ENCODE data around the gene EPHB1. TPM values are rescaled to one million over a fixed set of nuclear protein-coding genes. Genes with fewer than 3 reads are reported as not detected.

The EPHB1 gene
- total RNA-seq, 2 donors from 2014 or later = 0.68 to 0.71 TPM

DNA sequence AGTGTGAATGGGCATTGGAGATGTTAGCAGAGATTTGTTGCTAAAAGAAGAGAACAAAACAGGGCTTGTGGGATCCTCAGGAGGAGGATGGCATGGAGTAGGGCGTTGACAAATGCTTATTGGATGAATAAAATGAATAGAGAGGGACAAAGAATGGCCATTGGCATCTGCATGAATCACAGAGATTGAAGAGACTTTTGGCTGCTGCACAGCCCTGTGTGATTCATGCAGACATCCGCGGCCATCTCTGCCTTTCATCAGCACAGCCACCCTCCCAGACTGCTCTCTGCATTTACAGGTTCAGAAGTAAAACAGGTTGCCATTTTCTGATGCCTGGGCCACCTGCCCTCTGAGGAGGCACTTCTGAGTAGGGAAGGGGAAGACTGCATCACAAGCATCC is 397.9 kb downstream of the EPHB1 start:
- H3K27ac ChIP-seq = no peak overlapping the region
- ATAC-seq (ENCODE audit: insufficient number of reproducible peaks, low FRiP score, low read depth) (no peak), DNase-seq (ENCODE audit: low spot score) (no peak)
- no peaks in the 10 kb centered on the region for H3K9me3 ChIP-seq
- no peak overlapping the region for H3K4me3 ChIP-seq
- TF ChIP-seq, protein P1, sequence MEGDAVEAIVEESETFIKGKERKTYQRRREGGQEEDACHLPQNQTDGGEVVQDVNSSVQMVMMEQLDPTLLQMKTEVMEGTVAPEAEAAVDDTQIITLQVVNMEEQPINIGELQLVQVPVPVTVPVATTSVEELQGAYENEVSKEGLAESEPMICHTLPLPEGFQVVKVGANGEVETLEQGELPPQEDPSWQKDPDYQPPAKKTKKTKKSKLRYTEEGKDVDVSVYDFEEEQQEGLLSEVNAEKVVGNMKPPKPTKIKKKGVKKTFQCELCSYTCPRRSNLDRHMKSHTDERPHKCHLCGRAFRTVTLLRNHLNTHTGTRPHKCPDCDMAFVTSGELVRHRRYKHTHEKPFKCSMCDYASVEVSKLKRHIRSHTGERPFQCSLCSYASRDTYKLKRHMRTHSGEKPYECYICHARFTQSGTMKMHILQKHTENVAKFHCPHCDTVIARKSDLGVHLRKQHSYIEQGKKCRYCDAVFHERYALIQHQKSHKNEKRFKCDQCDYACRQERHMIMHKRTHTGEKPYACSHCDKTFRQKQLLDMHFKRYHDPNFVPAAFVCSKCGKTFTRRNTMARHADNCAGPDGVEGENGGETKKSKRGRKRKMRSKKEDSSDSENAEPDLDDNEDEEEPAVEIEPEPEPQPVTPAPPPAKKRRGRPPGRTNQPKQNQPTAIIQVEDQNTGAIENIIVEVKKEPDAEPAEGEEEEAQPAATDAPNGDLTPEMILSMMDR (IDR thresholded peaks at IDR 0.05) = no peak
- H3K27me3 ChIP-seq (replicated peaks; ENCODE audit: insufficient read depth) = no peaks in the 10 kb centered on the region
- no peaks in the 10 kb centered on the region for H3K36me3 ChIP-seq
- no peaks in the 10 kb centered on the region for H3K4me1 ChIP-seq (ENCODE audit: control insufficient read depth in 1 of 2, low read depth in 2 of 2)

DNA sequence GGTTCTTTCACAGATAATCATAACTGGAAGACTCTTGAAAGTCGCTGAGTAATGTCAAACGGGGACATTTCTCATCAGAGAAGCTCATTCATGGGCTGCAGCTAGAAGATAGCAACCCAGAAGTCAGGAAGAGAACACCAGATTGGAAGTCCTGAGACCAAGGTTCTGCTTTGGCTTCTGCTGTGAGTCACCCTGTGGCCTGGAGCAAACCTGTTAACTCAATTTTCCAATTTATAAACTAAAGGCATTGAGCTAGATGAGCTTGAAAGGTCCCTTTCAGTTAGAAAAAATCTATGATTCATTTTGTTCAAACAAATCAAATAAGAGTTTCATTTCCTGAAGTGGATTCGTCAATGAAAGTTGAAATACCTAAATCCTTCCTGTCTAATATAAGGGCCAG is 402.2 kb downstream of the EPHB1 start:
- no peaks in the 10 kb centered on the region for H3K4me1 ChIP-seq (ENCODE audit: control insufficient read depth in 1 of 2, low read depth in 2 of 2)
- DNase-seq (ENCODE audit: low spot score) (no peak), ATAC-seq (ENCODE audit: insufficient number of reproducible peaks, low FRiP score, low read depth) (no peak)
- H3K36me3 ChIP-seq = no peaks in the 10 kb centered on the region
- TF ChIP-seq, protein P1 (IDR thresholded peaks at IDR 0.05) = no peak
- H3K27me3 ChIP-seq (replicated peaks; ENCODE audit: insufficient read depth) = no peaks in the 10 kb centered on the region
- H3K4me3 ChIP-seq = no peak overlapping the region
- no peak overlapping the region for H3K27ac ChIP-seq
- no peaks in the 10 kb centered on the region for H3K9me3 ChIP-seq

DNA sequence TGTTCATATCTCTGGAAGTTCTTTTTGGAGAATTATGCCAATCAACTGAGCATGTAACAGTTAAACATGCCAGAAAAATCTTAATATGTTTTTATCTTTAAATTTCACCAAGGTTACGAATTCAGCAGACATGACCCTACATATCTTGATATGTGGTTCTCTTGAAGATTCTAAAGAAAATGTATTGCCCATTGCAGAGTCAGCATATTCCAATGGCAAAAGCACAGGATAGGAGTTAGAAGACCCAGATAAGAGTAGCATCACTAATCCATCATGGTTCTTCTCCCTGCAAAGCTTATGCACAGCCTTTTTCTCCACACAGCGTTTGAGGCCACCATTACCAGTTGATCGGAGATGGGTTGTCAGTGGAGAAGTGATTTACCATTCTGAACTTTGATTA is 402.8 kb downstream of the EPHB1 start:
- no peaks in the 10 kb centered on the region for H3K4me1 ChIP-seq (ENCODE audit: control insufficient read depth in 1 of 2, low read depth in 2 of 2)
- no peaks in the 10 kb centered on the region for H3K27me3 ChIP-seq (replicated peaks; ENCODE audit: insufficient read depth)
- no peaks in the 10 kb centered on the region for H3K36me3 ChIP-seq
- ATAC-seq (ENCODE audit: insufficient number of reproducible peaks, low FRiP score, low read depth) (no peak), DNase-seq (ENCODE audit: low spot score) (no peak)
- TF ChIP-seq, protein P1 (IDR thresholded peaks at IDR 0.05) = no peak
- H3K9me3 ChIP-seq = no peaks in the 10 kb centered on the region
- H3K27ac ChIP-seq = no peak overlapping the region
- no peak overlapping the region for H3K4me3 ChIP-seq

DNA sequence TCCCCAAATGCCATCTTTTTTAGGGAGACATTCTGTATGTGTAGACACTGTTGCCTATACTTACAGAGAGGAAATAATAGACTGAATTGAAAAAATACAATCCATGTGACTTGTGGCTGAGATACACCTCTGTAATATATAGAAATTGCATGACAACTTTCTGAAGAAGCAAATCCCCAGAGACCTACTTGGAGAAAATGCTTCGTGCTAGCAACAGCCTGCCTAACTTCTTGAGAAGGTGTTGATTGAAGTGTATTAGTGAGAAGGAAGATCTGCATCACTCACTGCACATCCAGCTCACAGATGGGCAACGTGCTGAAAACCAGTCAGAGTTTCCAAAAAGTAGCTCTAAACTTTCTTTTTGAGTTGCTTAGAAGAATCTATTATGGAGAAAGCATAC is 404.1 kb downstream of the EPHB1 start:
- no peaks in the 10 kb centered on the region for H3K36me3 ChIP-seq
- no peak overlapping the region for H3K4me3 ChIP-seq
- TF ChIP-seq, protein P1 (IDR thresholded peaks at IDR 0.05) = no peak
- no peaks in the 10 kb centered on the region for H3K9me3 ChIP-seq
- no peak overlapping the region for H3K27ac ChIP-seq
- no peaks in the 10 kb centered on the region for H3K27me3 ChIP-seq (replicated peaks; ENCODE audit: insufficient read depth)
- no peak for ATAC-seq (ENCODE audit: insufficient number of reproducible peaks, low FRiP score, low read depth)
- DNase-seq (ENCODE audit: low spot score) = no peak
- no peaks in the 10 kb centered on the region for H3K4me1 ChIP-seq (ENCODE audit: control insufficient read depth in 1 of 2, low read depth in 2 of 2)

DNA sequence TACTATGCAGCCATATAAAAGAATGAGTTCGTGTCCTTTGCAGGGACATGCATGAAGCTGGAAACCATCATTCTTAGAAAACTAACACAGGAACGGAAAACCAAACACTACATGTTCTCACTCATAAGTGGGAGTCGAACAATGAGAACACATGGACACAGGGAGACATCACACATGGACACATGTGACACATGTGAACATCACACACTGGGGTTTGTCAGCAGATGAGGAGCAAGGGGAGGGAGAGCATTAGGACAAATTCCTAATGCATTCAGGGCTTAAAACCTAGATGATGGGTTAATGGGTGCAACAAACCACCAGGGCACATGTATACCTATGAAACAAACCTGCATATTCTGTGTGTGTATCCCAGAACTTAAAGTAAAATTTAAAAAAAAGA is 408.0 kb downstream of the EPHB1 start:
- H3K36me3 ChIP-seq = no peaks in the 10 kb centered on the region
- no peak for DNase-seq (ENCODE audit: low spot score)
- no peaks in the 10 kb centered on the region for H3K9me3 ChIP-seq
- no peak overlapping the region for H3K27ac ChIP-seq
- no peaks in the 10 kb centered on the region for H3K4me1 ChIP-seq (ENCODE audit: control insufficient read depth in 1 of 2, low read depth in 2 of 2)
- H3K27me3 ChIP-seq (replicated peaks; ENCODE audit: insufficient read depth) = no peaks in the 10 kb centered on the region
- no peak for ATAC-seq (ENCODE audit: insufficient number of reproducible peaks, low FRiP score, low read depth)
- TF ChIP-seq, protein P1 (IDR thresholded peaks at IDR 0.05) = no peak
- no peak overlapping the region for H3K4me3 ChIP-seq
